Left lung (tissue), 10 donors: Measurements from ENCODE around the gene WDFY2. TPM values are rescaled to one million over a fixed set of nuclear protein-coding genes. Genes with fewer than 3 reads are reported as not detected.
"Not testable (repeated sequence)": the region's sequence is repeated elsewhere in the genome, so short reads cannot be mapped to it uniquely, and the experiment has no call there.

Source experiments
- ATAC-seq: fragments of 200-7000 bp; cut with Tn5 transposase; one replicate; pipeline ENCODE4 v1.9.1; 2020; ENCODE audit warnings: moderate library complexity
- DNase-seq, 4 donors: peaks; one replicate each; pipeline ENCODE4 v3.0.0-alpha.2; 2013 to 2020
- H3K27ac ChIP-seq, 2 donors: fragments of 200-600 bp; sonication (generic) in 1 of 2; one replicate each; pipeline versions ENCODE4 v1.5.0 to v1.8.0; 2020 to 2021
- H3K27me3 ChIP-seq, 2 donors: fragments of 200-600 bp; sonication (generic) in 1 of 2; one replicate each; pipeline versions ENCODE4 v1.5.0 to v1.8.0; 2020 to 2021
- H3K36me3 ChIP-seq, 2 donors: fragments of 200-600 bp; sonication (generic) in 1 of 2; one replicate each; pipeline versions ENCODE4 v1.5.0 to v1.8.0; 2020 to 2021
- H3K4me1 ChIP-seq, 2 donors: fragments of 200-600 bp; one replicate each; pipeline ENCODE4 v1.8.0; 2021
- H3K4me3 ChIP-seq, 2 donors: fragments of 200-600 bp; sonication (generic) in 1 of 2; one replicate each; pipeline versions ENCODE4 v1.5.0 to v1.8.0; 2020 to 2021; ENCODE audit warnings: mild to moderate bottlenecking in 1 of 2
- H3K9me3 ChIP-seq, 2 donors: fragments of 200-600 bp; sonication (generic) in 1 of 2; one replicate each; pipeline versions ENCODE4 v1.5.0 to v1.8.0; 2020 to 2021
- intact Hi-C, 2 donors: fragments of 100-400 bp; cut with DNase I; formaldehyde crosslinking; loops; one replicate each; pipeline versions ENCODE4 v1.11.2 to v1.14.2; 2022
- polyA plus RNA-seq, 6 donors: library from polyadenylated mRNA; unstranded; fragments of 120-200 nt; gene quantifications; one replicate each; pipeline ENCODE4 v1.2.1, GENCODE V29; 2013; ENCODE audit not compliant: insufficient read length in 6 of 6
- total RNA-seq, 2 donors: library from RNA; stranded (reverse); fragmentation: NEBNext Ultra II Directional; extraction: Animal tissue kit (Norgen Biotek cat#: 25700); gene quantifications; one replicate each; pipeline ENCODE4 v1.2.1, GENCODE V29; 2021
- TF ChIP-seq, protein P1 (sequence below), 2 donors: fragments of 200-600 bp; sonication (generic) in 1 of 2; IDR thresholded peaks; one replicate each; pipeline versions ENCODE4 v1.5.0 to v1.8.0; 2021; ENCODE audit warnings: antibody characterized with exemption in 2 of 2
- donor health status: DM: no; HTN: yes; CAD: no.
- donor health status: DM: no; HTN: no; CAD: no.

Gene WDFY2
- total and polyA plus RNA-seq, 8 donors: 9.7 to 33.3 (median 22.1) TPM

DNA sequence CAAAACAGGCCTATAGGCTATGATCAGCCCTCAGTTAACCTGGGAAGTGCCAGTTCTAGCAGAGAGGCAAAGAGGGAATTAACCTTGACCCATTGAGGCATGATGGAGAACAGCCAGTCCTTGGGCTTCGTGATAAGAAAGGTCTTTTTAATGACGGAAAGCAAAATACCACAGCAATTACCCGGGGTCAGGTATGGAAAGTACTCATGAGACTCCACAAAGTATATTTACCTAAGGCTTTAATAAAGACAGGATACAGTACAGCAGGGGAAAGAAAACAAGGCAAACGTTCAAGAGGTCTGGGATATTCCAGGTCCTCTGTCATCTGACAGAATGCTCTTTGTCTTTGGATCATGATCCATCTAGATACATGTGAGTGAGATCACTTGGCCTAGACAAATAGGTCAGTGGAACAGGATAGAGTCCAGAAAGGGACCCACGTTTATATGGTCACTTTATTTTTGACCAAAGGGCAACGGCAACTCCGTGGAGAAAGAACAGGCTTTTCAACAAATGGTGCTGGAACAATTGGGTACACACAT is 52.2 kb downstream of the WDFY2 start:
- no peak for DNase-seq
- peak; percentile 92 for ATAC-seq
- TF ChIP-seq, protein P1, sequence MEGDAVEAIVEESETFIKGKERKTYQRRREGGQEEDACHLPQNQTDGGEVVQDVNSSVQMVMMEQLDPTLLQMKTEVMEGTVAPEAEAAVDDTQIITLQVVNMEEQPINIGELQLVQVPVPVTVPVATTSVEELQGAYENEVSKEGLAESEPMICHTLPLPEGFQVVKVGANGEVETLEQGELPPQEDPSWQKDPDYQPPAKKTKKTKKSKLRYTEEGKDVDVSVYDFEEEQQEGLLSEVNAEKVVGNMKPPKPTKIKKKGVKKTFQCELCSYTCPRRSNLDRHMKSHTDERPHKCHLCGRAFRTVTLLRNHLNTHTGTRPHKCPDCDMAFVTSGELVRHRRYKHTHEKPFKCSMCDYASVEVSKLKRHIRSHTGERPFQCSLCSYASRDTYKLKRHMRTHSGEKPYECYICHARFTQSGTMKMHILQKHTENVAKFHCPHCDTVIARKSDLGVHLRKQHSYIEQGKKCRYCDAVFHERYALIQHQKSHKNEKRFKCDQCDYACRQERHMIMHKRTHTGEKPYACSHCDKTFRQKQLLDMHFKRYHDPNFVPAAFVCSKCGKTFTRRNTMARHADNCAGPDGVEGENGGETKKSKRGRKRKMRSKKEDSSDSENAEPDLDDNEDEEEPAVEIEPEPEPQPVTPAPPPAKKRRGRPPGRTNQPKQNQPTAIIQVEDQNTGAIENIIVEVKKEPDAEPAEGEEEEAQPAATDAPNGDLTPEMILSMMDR (IDR thresholded peaks at IDR 0.05): no peak

DNA sequence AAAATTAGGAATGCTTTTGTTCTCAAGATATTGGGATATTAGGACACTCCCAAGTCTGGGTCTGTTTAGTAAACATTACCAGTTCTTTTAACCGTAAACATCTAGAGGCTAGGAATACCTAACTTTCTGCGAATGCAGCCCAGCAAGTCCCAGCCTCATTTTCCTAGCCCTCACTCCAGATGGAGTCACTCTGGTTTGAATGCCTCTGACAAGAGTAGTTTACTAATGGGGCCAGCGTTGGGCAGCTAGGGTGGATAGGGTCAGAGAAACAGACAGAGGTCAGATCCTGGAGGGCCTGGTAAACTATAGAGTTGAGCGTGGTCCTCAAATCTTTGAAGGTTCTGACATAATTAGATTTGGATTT is 53.6 kb downstream of the WDFY2 start:
- TF ChIP-seq, protein P1 (IDR thresholded peaks at IDR 0.05): no peak
- DNase-seq (no peak), ATAC-seq (no peak)
- Histone ChIP-seq H3K27me3 (no peaks in the 10 kb centered on the region), H3K27ac (no peak overlapping the region), H3K4me3 (no peak overlapping the region), H3K36me3 (no peaks in the 10 kb centered on the region), H3K4me1 (peaks cover 0 to 18% of the 10 kb centered on the region in 2 donors), H3K9me3 (no peaks in the 10 kb centered on the region)
- intact Hi-C loops: no loop called here

More for the DNA sequence above, 52.2 kb downstream of the WDFY2 start:
- Histone ChIP-seq H3K36me3 (no peaks in the 10 kb centered on the region), H3K4me1 (peaks cover 0 to 23% of the 10 kb centered on the region in 2 donors), H3K27ac (no peak overlapping the region), H3K9me3 (no peaks in the 10 kb centered on the region), H3K4me3 (no peak overlapping the region), H3K27me3 (no peaks in the 10 kb centered on the region)
- intact Hi-C loops: no loop called here

DNA sequence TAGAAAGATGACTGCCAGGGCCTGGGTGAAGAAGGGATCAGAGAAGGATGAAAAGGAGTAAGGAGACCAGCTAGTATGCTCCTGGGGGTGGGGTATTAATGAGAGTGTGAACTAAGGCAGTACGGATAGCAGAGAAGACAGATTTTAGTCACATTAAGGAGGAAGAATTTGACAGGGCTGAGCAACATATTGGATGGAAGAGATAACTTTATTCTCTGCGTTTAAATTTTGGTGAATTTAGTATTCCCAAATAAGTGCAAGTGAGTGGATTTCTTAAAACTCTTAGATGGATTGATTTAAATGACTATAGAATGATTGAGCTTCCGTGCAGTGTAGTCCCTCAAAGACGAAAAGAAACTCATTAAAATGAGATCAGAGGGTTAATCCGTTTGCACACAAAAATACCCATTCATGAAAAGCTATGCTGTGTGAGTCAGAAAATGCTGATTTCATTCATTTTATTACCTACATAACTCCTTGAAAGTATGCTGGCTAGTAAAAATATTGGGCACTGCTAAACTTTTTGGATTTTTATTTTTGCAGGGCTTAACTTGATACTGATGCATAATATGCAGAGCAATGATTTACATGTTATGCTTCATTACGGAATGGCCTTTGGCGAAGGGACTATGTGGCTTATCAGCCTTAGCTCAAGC is 54.1 kb downstream of the WDFY2 start:
- intact Hi-C loops: no loop called here
- no peak for DNase-seq
- TF ChIP-seq, protein P1 (IDR thresholded peaks at IDR 0.05): no peak

DNA sequence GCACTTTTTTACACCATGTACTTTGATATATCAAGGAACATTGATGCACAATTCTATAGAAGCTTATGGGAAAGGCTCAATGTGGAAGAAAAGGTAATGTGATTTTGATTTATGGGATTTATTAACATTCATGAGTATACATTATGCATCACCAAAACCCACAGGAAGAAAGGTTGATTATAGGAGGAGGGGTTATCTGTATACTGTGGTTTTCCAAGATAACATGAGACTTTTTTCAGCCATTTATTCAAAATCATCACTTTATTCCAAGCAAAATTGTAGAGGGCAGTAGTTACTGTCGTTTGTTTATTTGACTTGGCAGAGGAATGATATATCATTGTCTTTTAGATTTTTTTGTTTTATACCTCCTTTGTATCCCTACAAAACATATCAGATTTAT is 54.9 kb downstream of the WDFY2 start:
- ATAC-seq (no peak), DNase-seq (no peak)
- H3K27ac ChIP-seq: no peak overlapping the region
- no peaks in the 10 kb centered on the region for H3K9me3 ChIP-seq
- H3K27me3 ChIP-seq: no peaks in the 10 kb centered on the region
- intact Hi-C loops: no loop called here
- TF ChIP-seq, protein P1 (IDR thresholded peaks at IDR 0.05): no peak
- H3K4me3 ChIP-seq: no peak overlapping the region
- H3K4me1 ChIP-seq: peaks cover 11 to 31% of the 10 kb centered on the region in 2 donors
- no peaks in the 10 kb centered on the region for H3K36me3 ChIP-seq

More for the DNA sequence above, 54.1 kb downstream of the WDFY2 start:
- Histone ChIP-seq H3K36me3 (no peaks in the 10 kb centered on the region), H3K4me1 (peaks cover 4 to 23% of the 10 kb centered on the region in 2 donors), H3K4me3 (no peak overlapping the region), H3K9me3 (no peaks in the 10 kb centered on the region), H3K27me3 (no peaks in the 10 kb centered on the region), H3K27ac (no peak overlapping the region)
- no peak for ATAC-seq

DNA sequence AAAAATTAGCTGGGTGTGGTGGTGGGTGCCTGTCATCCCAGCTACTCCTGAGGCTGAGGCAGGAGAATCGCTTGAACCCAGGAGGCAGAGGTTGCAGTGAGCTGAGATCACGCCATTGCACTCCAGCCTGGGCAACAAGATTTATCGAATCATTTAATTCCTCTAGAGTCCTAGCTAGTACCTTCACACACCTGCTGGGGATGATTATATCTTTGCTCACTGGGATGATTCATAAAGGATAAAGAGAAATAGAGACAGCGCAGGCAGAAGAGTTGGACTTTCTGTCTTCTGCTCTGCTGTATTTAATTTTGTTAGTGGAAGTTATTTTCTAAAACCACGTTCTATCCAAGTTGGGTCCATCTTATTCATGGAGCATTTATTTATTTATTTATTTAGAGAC is 56.4 kb downstream of the WDFY2 start:
- H3K27me3 ChIP-seq, H3K27ac ChIP-seq, ATAC-seq, H3K36me3 ChIP-seq, H3K4me3 ChIP-seq, DNase-seq, H3K9me3 ChIP-seq, intact Hi-C loops: not testable (repeated sequence)
- peaks cover 23 to 40% of the 10 kb centered on the region in 2 donors for H3K4me1 ChIP-seq
